Measurements from ENCODE around the gene NKG7.

NKG7 gene

DNA sequence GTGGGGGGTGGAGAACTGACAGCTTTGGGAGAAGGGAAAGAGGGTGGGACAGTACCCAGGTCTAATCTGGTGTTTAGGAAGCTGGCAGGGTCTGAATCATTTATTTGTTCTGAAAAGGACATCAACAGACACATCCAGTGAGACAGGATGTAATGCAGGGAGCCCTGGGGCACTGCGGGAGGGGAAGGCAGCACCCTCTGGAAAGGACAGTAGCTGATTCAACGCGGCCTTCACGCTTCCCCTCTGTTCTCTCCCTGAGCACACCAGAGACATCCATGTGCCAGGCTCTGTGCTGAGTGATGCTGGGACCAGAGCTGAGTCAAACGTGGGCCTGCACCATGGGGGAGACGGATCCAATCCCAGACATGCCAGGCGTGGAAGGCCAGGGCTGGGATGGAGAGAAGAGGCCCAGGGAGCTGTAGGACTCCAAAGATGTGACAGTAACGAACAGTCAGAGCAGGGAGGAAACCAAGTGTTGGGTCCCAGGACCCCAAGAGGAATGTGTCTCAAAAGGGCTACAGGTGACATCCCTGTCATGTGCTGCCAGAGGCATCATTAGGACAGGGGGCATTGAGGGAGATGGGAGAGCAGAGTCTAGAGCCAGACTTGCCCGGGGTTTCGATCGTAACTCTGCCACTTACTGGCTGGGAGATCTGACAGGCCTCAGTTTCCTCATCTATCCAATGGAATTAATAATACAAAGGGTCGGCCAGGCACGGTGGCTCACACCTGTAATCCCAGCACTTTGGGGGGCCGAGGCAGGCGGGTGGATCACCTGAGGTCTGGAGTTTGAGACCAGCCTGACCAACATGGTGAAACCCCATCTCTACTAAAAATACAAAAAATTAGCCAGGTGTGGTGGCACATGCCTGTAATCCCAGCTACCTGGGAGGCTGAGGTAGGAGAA lies 8.0 kb downstream of the NKG7 start:
- no peak for DNase-seq (ENCODE audit: low read depth, low spot score)

DNA sequence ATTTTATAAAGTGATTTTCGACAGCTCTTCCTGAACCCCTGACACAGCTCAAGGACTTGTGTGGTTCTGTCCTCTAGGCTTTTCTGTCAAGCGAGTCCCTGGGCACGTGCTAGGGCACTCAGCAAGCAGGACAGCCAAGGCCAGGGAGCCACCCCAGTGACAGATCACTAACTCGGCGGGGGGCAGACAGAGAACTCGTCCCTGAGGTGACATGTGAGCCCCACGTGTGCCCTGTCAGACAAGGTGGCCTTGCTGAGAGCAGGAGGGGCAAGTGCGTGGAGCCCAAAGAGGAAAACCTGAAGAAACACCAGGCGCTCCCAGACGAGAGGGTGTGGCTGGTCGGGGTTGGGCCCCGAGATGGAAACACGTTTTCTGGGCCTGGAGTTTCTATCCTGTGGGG lies 11.2 kb downstream of the NKG7 start:
- DNase-seq (ENCODE audit: low read depth, low spot score): no peak

DNA sequence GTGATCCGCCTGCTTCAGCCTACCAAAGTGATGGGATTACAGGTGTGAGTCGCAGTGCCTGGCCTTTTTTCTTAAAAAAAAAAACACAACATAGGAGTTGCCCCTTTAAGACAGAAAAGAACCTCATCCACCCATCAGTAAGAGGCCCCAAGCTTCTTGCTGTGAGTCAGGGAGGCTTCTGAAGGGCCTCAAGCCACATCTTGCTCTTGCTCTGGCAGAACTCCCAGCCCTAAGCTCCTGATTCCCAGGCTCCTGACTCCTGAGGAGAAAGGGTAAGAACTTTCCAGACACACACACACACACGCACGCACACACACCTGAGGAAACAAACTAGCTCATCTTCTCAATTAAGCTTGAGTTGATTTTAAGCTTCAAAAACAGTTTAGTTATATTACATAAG lies 13.2 kb downstream of the NKG7 start:
- DNase-seq (ENCODE audit: low read depth, low spot score): no peak

DNA sequence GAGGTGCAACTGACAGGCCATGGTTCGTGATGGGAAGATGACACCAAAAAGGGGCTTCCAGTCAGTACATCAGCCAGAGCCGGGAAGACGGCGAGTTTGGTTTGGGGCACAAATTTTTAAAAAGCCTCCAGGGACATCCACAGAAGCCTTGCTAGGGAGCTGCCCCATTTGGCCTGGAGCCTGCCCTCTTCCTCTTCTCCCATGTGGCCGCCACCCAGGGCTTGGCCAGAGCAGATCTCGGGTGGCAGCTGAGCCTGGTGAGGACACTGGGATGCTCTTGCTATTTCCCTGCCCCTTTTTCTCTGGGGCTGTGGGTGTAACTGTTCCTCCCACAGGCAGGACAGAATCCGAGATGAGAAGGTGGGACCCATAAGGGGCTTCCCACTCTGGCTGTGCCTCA lies 14.5 kb downstream of the NKG7 start:
- no peak for DNase-seq (ENCODE audit: low read depth, low spot score)

DNA sequence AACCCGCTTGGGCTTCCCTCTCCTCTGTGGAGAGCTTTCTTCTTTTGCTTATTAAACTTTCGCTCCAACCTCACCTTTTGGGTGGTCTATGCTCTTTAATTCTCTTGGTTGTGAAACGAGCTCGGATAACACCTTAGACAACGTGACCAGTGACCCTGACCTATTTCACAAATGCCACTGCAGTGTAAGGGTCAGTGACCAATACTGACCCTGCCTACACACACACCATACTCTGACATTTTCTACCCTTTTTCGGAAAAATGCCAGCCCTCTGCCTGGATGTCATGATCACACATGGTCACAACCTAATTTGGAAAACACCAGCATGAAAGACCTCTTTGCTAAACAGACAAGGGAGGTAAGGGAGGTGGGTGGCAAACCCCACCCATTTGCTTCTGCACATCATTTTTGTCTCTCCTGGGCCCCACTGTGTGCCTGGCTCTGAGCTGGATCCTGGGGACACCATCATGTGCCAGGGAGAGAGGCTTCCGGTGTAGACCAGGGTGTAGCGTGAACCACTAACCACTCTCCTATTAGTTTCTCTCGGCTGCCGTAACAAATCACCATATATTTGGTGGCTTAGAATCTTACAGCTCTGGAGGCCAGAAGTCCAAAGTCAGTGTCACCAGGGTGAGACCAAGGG lies 16.2 kb downstream of the NKG7 start:
- DNase-seq (ENCODE audit: low read depth, low spot score): no peak

DNA sequence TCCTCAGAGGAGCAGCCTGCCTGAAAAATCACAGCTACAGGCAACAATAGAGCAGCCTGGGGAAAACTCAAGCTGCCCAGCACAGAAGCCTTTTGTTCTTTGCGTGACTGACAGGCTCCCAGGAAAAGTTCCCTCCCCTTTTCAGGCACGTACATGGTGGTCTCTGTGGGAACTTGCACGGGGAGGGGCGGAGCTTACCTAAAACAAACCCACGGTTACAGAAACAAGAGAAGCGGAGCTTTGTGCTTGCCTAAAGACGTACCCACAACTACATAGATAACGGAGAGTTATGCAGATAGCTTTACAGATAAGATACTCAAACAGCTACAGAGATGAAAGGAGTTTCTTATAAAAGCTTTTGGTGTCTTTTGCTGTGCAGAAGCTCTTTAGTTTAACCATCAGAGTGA lies 17.7 kb downstream of the NKG7 start:
- peak; percentile 88 for DNase-seq (ENCODE audit: low read depth, low spot score)

DNA sequence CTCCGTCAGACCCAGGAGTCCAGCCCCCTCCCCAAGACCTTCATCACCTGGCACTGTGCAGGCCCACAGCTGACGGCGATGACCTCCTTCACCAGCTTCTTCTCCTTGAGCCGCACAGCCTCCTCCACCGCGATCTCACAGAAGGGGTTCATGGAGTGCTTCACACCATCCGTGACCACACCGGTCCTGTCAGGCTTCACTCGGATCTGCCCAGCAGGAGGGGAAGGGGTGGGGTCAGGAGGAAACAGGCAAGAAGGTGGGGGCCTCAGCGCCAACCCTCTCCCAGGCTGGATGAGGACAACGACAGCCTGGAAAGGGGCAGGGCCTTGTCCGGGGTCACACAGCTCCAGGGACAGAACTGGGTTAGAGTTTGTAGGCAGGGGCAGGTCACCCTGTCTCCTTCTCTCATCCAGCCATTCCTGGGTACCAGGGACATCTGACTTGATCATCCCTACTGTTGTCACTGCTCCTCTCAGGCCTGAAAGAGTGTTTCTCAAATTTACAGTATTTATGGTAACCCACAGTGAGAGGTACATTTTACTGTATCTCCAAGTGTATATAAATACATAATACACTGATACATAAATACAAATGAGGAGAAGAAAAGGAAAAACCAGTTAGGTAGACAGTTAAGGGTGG lies 18.2 kb downstream of the NKG7 start:
- peak; percentile 52 for DNase-seq (ENCODE audit: low read depth, low spot score)

DNA sequence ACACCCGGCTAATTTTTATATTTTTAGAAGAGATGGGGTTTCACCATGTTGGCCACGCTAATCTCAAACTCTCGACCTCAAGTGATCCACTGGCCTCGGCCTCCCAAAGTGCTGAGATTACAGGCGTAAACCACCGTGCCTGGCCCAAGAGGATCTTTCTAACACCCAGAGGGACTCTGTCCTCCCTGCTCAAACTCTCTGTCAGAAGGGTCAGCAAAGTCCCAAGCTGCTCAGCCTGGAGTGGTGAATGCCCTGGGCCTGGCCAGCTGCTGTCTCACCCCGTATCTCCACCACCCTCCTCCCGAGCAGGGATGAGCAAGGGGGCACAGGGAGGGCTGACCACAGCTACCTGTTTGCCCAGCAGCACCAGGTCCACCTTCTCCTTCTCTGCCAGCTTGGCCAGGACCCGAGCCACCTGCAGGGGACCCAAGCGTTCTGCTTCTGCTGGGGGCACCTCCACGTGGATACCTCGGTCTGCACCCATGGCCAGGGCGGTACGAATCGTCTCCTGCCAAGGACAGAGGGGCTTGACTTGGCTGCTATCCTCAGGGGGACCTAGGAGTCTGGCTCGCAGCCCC lies 19.6 kb downstream of the NKG7 start:
- no peak for DNase-seq (ENCODE audit: low read depth, low spot score)

DNA sequence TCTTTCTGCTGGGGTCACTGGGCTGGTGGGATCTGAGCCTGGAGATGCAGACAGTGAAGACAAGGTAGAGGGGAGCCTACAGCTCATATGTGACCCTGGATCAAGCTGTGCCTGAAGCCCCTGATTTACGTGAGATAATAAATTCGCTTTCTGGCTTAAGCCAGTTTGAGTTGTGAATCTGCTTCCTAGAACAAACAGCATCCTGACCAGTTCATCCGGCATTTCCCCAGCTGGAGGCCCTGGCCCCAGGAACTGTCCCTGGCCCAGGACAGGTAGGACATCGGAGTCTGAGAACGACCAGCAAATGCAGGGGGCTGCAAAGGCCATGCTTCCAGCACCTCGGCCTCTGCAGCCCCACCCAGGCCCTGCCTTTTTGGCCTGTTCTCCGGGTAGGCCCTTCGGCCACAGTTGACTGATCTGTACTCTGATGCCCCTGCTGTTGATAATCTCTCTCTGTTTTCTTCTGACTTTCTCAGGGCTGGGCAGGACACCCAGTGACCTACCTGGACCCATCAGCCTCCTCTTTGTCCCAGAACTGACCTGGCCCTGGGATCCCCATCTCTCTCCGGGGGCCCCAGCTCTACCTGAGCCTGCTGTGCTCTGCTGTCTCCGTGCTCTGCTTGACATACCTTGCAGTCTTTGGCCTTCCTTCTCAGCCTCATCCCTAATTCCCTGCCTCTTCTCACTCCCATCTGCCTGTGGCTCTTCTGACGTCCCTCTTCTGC lies 21.0 kb downstream of the NKG7 start:
- no peak for DNase-seq (ENCODE audit: low read depth, low spot score)

DNA sequence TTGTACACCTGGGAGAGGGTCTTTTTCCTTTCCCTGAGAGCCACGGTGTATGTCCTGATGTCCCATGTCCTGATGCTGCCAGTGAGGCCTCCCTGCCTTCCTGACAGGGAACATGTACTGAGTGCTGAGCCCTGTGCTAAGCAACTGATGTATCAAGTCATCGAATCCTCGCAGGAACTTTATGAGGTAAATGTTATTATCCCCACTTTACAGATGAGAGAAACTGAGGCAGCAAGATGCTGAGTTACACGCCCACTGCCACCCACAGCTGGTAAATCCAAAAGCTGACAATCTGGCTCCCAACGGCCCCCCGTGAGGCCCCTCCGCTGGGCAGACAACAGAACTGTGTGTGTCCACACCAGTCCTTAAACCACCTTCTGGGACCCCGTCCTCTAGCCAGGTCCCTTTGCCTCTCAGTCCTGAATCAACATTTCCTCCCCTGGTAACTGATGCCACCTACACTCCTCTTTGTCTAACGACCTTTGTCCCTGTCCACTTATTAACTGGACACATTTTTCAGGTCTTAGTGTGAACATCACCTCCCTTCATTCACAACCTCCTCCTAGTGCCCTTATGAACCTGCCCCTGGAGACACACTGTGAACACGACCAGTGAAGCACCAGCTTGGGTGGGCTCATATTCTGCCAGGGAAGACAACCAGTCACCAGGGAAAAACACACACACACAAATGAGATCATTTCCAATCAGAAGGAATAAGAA lies 25.1 kb downstream of the NKG7 start:
- no peak for DNase-seq (ENCODE audit: low read depth, low spot score)

DNA sequence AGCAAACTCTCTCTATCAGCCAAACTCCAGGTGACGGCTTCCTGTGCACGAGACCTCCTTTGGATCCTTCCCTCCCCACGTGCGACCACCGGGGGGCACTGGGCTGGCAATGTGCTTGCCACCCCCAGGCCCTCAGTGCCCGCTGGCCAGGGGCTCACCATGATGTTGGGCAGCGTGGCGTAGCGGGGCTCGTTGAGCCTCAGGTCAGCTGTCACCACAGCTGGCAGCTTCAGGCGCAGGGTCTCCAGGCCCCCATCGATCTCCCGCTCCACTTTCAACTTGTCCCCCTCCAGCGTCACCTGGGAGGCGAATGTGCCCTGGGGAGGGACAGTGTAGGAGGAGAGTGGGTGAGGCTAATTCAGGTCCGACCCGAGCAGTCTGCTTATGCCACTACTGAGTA lies 25.7 kb downstream of the NKG7 start:
- DNase-seq (ENCODE audit: low read depth, low spot score): no peak

DNA sequence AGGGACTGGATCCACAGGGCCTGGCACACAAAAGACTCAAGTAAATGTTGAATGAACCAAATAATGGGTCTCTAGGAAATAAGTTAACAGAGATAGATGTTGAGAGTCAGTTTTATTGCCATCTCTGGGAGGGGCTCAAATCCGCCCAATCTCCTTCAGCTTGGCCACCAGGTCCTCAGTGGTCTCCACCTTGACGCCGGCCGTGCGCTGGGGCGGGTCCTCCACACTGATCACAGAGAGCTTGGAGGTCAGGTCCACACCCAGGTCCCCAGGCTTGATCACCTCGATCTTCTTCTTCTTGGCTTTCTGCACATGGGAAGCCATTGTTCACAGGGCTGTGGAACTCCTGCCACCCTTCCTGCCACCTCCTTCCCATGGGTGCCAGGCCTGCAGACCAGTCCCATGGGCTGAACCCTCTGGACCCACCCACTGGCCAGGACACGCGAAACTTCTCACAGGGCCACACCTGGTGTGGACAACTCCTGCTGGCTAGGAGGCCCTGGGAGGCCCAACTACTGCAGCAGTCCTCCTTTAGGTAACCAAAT lies 27.3 kb downstream of the NKG7 start:
- DNase-seq (ENCODE audit: low read depth, low spot score): no peak

DNA sequence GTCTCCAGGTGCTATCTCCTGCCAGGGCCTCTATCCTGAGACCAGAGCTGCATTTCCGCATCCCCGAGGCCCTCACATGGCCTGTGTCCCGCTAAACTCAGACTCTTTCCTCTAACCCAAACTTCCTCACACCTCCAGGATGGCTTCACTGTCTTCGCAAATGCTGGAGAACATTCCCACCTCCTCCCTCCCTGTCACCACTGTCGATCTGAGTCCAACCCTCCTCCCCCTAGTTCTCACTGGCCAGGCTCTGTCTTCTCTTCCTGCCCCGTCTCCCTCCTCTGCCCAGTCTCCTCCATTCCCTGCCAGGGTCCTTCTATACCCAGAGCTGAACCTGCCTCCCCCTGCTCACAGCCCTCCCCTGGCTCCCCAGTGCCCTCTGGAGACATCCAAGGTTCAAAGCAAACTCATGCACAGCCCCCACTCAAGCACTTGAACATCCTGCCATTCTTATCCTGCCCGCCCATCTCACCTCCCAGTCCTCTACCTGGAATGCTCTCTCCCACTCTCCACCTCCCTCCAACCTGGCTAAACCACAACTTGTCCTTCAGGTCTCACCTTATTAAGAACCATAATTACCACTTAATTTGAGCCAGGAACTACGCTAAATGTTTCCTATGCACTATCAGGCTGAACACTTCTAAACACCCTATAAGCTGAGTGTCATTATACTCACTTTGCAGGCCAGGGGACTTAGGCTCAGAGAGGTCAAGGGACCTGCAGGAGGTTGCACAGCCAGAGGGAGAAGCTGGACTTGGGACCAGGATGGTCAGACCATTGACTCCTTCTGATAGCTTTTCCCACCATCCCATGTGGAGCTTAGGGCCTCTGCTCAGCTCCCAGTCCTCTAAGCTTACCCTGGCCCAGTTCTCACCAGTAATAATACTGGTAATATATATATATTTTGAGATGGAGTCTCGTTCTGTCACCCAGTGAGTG lies 29.6 kb downstream of the NKG7 start:
- no peak for DNase-seq (ENCODE audit: low read depth, low spot score)

DNA sequence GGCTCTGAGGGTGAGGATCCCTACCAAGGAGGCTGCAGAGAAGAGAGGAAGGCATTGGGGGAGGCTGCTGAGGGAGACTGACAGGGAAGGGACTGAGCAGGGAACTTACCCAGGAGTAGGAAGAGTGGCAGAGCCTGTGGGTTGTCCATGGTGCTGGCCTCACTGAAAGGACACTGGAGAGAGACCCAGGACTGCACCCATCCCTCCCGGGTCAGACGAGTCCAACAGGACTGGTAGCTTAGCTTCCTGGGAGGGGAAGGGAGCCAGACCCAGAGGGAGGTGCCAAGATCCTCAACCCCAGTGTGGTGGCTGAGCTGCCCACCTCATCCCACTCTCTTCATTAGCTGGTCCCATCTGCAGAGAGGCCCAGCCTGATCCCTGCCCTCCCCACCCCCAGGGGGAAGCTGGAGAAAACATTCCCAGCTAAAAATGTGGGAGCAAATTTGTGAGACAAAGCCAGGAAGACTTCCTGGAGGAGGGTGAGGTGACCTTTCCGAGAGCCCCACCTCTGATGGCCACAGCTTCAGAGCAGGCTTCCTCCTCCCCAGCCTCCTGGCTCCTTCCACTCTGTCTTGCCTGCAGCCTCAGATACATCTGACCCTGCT lies 30.4 kb downstream of the NKG7 start, which contains the start of gene VSIG10L:
TSS of gene VSIG10L (minus strand) at position 164 of the 605 bp plus-strand sequence. CDS start at position 149, 15 bp downstream.
- peak; percentile 33 for DNase-seq (ENCODE audit: low read depth, low spot score)

DNA sequence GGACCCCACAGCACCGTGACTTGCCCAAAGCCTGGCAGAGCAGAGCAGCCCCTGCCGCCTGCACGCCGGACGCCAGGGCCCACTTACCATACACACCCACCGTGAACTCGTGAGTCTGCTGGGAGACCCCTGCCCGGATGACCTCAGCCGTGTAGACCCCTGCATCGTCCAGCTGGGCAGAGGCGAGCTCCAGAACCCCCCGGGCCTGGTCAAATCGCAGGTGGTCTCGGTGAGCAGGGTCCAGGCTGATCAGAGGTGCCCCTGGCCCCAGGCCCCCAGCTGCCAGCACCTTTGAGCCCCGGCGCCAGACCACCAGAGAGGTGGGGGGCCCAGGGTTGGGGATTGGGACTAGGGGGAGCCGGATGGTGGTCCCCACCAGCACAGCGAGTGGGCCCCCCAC lies 31.4 kb downstream of the NKG7 start:
- DNase-seq (ENCODE audit: low read depth, low spot score): no peak

DNA sequence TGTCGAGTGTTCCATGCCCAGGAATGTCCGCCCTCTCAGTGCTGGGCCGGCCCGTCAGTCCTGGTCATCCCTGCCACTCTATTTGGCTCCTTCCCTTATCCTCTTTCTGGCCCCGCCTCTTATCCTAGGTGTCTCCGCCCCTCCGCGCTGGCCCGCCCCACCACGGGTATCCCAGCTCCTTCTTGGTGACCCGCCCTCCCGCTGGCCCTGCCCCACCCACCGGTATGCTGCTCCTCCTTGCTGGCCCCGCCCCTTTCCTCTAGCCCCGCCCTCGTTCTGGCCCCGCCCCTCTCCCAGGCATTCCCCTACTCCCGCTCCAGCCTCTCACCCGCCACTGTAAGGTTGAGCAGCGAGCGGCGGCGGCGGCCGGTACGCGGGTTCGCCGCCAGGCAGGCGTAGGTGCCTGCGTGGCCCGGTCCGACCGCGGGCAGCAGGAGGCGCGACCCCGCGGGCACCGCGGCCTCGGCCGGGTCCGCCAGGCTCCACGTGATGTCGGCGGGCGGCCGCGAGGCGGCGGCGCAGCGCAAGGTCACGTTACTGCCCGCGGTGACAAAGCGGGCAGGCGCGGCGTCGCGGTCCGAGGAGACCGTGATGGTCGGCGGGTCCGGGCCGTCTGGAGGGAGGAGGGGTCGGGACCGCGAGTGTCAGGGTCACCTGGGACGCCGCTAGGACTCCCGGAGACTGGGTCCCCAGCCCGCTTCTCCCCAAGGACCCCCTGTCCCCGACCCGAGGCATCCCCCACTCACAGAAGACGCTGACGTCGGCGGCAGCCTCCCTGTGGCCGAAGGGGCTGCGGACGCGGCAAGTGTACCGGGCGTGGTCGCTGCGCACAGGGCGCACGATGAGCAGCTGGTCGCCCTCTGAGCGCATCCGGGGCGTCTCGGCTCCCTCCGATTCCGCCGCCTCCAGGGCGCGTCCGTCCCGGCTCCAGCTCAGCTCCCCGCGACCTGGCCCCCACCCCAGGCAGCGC lies 32.5 kb downstream of the NKG7 start:
- DNase-seq (ENCODE audit: low read depth, low spot score): peak; percentile 97

DNA sequence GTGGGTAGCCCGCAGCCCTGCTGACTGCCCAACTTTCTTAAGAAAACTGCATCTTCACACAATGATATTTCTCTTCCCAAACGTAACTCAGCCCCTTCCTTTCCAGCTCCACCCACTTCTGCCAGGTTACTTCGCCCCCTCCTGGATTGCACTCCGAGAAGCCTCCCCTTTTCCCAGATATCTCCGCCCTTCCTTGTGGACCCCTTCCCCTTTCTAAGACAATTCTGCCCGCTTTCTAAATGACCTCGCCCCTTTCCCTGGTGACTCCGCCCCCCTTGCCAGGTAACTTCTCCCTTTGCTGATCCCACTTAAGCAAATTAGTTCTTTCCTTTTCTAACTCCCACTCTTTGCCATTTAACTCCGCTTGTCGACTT lies 33.2 kb downstream of the NKG7 start:
- DNase-seq (ENCODE audit: low read depth, low spot score): peak; percentile 91

Measured in ELF-1 (cell line).